ENCODE data around the gene SIRPA.

GRCh38 chr20:1958426-1958825, 63.2 kb downstream of the SIRPA start:
- TF ChIP-seq CTCF (IDR thresholded peaks at IDR 0.05): no peak
- no peak for TF ChIP-seq POLR2A (IDR thresholded peaks at IDR 0.05)
